ENCODE measurements around the gene SLC25A1.
"Not testable (repeated sequence)": the region's sequence is repeated elsewhere in the genome, so short reads cannot be mapped to it uniquely, and the experiment has no call there.

SLC25A1 gene

DNA sequence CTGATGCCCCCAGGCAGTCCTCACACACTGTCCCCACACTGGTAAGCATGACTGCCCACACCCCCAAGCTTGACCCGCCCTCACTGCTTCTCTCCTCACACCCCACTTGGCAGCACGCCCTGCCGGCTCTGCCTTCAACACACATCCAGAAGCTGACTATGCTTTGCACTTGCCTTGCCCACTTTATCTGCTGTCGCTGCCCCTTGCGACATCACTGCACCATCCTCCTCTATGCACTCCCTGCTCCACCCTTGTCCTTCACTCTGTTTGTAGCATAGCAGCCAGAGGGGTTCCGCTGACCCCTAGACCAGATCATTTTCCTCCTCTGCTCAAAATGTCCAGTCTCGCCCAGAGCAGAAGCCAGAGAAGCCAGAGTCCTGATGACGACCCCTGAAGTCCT is 25.3 kb upstream of the SLC25A1 start:
- no peak for DNase-seq

DNA sequence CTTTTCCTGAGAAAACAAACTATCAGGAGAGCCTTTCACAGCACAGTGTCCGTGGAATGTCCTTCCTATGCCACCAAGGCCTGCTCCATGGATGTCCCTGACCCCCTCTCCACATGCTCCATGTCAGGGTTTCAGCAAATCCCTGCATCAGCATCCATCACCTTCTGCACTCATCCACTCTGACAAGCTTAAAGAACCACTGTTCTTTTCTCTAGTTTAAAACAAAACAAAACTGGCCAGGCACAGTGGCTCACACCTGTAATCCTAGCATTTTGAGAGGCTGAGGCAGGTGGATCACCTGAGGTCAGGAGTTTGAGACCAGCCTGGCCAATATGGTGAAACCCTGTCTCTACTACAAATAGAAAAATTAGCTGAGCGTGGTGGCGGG is 24.3 kb upstream of the SLC25A1 start:
- not testable (repeated sequence) for DNase-seq

DNA sequence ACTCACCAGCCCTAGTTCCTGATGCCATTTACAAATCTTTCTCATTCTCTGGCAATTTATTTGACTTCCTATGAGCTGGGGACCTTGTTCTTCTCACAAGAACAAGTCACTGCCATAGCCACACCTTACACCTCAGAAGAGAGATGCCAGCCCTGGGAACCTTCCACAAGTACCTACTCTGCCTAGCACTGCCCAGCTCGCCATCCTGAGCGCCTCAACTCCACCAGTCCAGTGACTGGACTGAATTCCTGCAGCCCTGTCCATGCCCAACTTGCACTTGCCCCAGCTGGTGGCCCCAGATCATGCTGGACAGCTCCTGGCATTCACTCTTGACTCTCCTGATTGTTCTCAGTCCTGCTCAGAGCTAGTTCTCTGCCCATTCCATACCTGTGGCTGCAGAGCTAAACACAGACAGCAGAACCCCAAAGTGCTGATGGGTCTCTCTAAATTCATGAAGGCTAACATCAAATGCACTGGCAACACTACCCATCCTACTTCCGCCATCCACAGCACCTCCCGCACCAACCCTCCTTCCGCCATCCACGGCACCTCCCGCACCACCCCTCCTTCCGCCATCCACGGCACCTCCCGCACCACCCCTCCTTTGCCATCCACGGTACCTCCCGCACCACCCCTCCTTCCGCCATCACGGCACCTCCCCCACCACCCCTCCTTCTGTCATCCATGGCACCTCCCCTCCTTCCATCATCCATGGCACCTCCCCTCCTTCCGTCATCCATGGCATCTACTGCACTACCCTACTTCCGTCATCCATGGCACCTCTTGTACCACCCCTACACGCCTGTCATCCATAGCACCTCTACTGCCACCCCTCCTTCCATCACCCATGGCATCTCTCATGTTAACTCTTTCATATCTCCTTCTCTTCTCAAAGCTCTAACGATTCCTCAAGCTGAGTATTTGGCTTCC is 23.6 kb upstream of the SLC25A1 start:
- no peak for DNase-seq

DNA sequence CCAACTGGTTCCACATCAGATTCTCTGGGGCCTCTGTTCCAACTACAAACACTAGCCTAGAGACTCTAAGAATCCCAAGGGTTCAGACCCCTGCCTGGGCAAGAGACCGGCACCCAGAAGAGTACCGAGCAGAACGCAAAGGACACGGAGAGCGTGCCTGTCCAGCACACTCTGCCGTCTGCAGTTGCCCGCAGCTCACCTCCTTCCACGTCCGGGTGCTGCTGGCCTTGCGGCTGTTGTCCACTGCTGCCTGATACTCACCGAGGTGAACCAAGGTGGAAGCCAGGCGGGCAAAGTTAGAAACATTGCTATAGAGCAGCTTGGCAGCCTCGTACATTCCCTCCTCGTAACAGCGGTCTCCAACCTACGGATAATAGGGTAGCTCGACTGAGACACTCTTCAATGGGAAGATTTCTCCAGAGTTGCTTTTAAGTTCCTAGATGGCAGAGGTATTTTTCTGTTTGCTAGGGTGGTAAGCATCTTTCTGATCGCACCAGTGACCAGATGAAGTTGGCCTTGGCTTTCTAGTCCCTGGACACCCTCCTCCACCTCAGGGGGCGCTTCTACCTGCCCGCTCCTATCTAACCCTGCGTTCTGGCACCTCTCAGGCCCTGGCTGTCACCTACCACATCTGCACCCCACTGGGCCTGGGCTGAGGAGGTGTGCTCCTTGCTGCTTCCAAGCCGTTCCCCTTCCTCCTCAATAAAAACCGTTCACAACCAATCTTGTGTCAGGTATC is 22.8 kb upstream of the SLC25A1 start:
- no peak for DNase-seq

DNA sequence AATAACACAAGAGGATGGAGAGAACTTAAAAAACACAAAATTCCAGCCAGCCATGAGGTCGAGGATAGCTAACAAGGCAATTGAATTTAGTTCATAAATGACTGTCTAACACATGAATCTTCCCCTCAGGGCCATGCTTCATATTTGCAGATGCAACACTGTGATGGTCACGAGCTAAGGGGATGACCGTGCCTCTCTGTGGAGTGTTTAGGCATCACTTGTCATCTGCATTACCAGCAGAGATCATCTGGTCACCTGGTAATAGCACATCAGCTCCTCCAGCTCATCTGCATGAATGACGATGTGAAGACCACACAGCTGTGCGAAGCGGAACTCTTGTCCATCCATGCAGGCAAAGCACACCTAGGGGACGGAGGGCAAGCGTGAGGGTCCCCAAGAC is 20.9 kb upstream of the SLC25A1 start:
- DNase-seq, result no peak

DNA sequence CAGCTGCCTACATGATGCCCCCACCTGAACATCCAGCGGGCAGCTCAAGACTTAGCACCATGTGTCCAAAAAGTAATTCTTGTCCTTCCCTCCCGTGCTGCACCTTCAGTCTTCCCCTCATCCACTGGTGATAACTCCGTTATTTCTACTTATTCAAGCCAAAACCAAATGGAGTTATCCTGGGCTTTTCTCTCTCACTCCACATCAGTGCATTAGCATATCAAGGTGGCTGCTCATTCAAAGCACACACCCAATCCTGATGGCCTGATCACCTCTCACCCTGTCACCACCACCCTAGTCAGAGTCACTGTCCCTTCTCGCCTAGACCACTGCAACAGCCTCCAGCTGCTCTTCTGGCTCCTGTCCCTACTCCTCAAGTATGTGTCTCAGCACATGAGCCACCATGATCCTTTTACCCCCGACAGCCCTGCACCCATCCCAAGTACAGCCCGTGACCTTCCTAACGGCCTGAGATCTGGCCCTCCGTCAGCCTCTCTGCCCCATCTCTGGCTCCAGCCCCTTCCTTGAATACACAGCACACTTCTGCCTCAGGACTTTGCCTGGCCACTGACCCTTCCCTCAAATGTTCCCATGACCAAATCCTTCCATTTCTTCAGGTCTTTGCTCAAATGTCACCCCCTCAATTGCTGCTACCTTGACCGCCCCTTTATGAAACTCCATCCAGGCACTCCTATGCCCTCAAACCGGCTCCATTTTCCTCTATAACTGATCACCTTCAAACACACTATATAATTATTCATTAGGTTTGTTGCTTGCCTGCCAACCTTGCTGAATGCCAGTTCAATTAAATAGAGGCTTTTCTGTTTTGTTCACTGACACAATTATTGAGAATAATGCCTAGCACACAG is 19.7 kb upstream of the SLC25A1 start:
- no peak for DNase-seq

DNA sequence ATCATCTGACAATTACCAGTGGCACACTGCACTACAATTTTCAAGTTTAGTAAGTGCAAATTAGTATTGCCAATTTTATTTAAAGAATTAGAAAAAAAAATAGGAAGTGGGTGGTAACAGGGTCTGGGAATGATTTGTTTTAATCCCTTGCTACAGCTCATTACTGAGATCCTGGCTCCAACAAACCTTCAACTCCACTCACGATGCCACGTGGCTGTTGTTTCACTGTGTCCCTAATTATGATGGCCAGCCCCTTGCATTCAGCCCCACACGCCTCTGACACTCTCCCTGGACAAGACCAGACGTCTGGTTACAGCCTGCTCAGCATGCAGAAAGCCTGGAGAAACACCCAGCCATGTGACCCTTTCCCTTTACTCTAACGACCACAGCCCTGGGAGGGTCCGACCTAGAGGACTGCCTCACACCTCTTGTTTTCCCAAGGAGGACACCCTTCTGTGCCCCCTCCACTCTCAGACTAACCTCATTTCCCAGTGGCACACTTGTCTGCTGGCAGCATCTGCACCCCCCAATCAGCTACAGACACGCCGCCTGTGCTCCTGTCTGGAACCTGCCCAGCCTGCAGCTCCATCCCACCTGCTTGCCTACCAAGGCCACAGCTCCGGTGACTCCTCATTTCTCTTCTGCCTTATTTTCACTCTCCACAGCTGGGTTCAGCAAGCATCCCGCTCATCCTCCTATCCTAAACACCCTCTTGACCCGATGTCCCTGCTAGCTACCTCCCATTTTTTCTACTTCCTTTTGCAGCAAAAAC is 18.5 kb upstream of the SLC25A1 start:
- no peak for DNase-seq

DNA sequence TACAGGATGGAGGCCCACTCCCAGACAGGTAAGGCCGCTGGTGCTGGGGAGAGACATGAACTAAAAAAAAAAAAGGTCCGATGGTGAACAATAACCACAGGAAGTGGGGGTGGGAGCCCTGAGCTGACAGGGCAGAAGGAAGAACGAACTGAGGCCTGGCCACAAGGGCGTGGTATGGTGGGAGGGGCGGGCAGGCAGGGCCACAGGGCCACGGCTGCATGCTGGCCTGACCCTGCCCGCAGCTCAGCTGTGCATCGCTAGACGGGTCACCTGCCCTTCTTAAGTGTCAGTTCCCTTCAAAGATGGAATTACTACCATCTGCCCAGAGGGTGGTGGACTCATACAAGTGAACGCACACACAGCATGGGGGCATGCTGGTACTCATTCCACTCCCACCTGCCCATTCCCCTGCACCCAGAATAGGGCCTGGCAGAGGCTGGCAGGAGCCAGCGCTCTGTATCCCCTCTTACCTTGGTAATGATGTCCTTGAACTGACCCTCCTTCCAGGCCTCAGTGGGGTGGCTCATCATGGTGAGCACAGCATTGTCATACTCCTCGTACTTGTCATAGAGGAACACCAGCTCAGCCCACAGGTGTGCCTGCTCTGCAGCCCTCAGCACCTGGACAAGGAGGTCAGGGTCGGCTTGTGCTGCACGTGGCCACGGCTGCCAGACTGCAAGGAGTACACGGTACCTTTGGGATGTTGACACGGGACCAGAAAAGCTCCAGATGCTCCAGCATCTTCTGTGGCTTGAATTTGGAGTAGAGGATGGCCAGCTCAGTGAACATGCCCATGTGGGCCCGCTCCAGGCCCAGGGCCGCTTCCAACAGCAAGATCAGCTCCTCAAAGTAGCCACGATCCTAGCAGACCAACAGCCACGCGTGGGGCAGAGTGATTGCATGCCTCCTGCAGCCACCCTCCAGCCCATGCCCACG is 17.5 kb upstream of the SLC25A1 start:
- no peak for DNase-seq

DNA sequence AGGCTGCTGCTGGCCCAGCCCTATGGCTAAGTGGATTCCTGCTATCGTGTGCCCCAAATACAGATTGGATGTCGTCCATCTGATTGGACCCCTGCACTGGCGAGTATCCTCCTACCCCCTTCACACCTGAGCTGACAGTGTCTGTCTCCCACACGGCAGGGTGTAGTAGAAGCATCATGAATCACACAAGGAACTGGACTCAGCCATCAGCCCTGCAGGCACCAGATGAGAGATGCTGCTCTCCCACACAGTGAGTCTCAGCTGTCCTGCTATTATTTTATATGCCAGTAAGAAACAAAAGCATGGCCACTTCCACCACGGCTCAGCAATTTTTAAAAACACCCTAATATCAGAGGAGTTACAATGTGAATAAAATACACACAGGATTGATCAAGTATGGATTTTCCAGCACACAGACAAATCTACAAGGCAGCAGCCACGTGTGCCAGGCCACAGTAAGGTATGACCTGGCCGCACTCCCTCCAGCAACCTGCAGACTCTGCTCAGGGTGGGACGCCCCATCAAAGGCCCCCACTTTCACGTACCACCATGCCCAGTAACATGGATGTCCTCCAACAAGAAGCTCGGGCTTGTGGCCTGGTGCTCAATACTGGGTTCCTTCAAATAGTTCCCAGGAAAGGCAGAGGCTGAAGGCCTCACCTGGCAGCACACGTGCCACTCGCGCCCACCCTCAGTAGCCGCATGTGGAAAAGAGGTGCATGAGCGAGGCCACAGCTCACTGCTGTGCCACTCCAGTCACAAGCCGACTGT is 16.4 kb upstream of the SLC25A1 start:
- no peak for DNase-seq

DNA sequence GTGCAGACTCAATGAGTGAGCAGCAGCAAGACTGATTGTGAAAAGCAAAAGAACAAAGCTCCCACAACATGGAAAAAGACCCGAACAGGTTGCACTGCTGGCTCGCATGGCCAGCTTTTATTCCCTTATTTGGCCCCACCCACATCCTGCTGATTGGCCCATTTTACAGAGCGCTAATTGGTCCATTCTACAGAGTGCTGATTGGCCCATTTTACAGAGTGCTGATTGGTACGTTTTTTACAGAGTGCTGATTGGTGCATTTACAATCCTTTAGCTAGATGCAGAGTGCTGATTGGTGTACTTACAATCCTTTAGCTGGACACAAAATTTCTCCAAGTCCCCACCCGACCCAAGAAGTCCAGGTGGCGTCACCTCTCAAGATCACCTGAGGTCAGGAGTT is 15.3 kb upstream of the SLC25A1 start:
- no peak for DNase-seq

DNA sequence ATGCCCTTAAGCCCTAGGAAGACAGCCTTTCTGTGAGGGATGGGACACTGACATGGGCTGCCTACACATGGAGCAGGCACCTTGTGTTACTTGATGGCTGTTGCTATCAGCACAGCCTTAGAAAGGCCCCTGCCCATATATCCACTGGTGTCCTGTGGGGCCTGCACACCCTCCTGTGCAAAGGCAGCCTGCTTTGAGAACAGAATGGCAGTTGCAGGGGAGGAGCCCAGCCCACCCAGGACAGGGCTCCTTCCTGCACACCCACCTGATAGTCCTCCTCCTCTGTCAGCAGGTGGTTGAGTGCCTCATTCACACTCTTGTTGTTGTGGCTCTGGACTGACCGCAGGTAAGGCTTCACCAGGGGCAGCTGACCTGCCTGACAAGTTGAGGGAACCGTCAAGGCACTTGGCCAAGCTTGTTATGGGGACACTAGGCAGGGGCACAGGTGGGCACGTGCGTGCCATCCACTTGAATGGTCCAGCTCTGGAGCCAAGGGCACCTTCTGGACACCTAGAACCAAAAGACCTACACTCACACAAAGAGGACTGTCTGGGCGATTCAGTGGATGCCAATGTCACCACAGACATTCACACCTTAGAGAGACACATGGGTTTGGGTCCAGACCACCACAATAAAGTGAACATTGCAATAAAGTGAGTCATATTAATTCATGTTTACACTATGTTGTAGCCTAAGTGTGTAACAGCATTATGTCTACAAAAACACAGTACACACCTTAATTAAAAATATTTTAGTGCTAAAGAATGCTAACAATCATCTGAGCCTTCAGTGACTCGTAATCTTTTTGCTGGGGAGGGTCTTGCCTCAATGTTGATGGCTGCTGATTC is 9.4 kb upstream of the SLC25A1 start:
- no peak for DNase-seq

DNA sequence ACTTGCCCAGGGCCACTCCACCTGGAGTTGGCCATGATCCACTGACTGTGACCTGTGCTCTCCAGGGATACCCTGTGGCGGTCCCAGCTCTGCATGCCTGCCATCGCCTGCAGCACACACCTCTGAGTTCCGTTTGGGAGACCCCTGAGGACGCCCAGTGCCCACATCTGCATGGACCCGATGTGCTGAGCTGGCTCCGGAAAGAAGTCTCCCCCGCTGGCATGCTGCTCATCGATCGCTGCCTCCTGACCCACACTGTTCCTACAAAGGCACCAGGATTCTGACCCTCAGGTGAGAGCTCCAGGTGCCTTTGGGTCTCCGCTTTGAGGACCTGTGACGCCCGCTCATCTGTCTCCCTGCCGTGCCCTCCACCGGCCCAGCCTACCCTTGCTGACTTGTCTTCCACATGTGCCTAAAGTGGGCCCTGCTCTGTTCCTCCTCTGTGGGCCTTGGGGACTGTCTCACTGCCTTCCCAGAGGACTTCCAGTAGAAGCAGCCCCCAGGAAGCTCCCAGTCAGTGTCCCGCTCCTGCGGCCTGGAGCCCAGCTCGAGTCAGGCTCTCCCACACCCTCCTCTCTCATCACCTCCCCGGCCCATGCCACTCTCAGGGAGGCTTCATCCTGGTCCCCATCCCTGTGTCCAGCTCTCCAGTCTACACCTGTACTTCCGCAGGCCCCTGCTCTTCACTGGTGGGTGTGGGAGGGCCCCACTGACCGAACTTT is 5.9 kb upstream of the SLC25A1 start:
- no peak for DNase-seq

DNA sequence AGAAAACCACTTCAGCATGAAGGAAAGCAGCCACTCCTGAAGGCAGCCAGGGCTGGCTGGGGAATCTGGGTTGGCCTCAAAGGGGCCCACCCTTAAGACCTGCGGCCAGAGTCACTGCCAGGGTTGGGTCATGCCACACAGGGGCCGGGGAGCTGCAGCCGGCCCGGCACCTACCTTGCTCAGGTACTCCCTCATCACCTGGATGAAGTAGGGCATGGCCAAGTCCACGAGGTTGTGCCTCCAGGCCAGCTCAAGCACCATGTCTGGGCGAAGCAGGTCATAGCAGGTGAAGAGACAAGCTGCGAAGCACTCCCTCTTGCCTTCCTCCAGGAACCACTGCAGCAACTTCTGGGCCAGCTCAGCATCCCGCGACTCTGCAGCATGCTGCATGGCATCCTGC is 4.7 kb upstream of the SLC25A1 start:
- DNase-seq, result no peak

DNA sequence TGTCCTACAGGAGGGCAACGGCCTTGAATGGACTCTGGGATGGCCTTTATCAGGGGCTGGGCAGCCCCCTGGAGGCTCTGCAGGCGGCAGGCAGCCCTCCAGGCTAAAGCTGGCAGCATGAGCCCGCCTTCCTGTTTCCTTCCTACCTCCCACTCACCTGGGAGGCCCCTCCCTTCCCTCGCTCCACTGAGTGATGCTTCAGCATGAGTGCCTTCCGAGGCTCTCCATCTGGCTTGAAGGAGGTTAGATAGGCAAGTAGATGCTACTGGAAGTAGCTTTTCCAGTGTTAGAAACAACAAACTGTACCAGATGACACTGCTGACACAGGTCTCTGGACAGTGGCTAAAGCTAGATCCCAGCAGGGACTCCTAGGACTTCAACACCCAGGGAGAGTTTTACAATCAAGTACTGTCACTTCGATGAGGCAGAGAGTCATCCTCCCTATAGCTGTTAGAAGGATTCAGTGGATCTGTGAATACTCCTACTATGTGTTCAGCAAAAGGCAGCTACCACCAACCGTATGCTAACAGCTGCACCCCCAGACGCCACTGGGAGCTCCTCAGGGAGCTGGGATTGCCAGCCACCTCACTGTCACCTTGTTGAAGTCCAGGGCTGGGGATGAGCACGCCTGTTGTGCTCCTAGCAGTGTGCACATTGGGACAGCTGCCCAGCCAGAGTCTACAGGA is 4.1 kb upstream of the SLC25A1 start:
- DNase-seq, result no peak

DNA sequence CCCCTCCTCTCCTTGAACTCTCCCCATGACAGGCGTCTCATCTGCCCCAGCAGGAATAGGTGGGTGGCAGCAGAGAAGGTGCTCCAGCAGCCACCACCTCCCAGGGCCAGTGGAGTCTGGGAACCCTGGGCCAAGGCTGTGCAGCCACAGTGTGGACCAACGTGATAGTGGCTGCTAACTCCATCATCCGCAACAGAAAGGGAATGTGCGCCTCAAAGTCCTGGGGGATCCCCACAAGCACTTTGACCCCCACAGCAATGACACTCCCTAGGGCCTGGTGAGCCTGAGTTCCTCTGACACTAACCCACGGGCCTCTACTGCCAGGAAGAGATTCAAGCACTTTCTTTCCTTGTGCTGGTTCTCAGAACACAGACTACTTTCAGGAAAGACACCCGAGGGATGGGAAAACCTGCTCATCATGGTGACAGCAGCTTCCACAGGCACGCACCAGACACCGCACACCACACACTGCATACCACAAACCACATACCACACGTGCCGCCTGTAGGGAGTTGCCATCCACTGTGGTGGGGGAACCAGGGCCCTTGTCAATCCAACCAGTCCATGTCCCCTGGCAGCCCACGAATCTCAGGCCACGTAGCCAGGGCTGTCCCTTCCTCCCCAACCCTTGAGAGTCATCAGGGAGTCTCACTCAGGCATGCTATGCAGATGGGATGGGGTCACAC is 3.4 kb upstream of the SLC25A1 start:
- DNase-seq, result no peak

DNA sequence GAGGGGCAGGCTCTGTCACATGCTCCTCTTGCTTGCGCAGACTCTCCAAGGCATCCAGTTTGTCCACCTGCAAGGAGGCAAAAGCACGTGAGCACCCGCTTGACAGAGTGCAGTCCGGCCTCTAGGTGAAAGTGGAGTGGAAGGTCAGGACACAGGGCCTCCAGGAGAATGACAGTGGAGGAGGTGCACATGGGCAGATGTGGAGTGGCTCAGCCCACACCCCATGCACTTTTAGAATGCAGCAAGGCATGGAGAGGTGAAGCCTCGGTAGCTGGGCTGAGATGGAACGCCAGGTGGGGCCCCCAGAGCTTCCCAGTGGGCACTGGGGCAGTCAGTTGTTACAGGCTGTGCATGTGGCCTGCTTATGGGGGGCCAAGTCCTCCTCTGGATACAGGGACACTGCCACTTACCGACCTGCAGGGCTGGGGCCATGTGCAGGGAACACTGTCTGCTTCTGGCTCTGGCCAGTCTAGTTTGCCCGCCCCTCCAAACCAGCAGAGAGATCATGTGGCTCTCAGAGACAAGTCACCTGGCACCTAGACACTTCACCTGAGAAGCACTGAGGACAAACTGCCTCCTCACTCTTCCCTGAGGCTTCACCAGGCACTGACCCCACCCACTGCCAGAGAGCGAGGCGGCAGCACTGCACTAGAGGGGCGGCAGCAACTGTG is 2.3 kb upstream of the SLC25A1 start:
- DNase-seq, result no peak

DNA sequence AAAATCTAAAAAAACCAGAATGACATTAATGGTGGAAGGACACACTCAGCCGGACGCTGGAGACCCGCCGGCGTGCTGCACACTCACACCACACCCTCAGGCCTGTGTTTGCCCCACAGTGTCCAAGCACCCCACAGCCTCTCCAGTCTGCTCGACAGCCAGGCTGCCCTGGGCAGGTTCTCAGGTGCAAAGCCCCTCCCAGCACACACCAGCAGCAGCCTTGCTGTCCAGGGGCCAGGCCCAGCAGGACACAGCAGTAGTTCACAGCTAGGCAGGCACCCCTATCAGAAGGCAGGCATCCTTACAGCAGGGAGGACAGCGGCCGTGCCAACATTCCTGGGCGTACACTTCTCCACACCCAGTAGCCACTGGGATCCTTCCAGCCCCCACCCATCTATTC is 1.7 kb upstream of the SLC25A1 start:
- no peak for DNase-seq

Data from DMS 273 treated with DMSO at 0.1 percent for 48 hours (cell line).